Measurements from ENCODE around the gene ANO3.

The ANO3 gene

GRCh38 chr11:26550022-26550421 is 218.1 kb downstream of the ANO3 start:
- H3K27me3 ChIP-seq (replicated peaks; ENCODE audit: control insufficient read depth, insufficient read depth, low read length), result no peaks in the 10 kb centered on the region
- no peak overlapping the region for H3K4me3 ChIP-seq (replicated peaks; ENCODE audit: low read depth, low read length)
- DNase-seq (ENCODE audit: extremely low read depth, insufficient read length), result no peak
- no peaks in the 10 kb centered on the region for H3K36me3 ChIP-seq (ENCODE audit: control insufficient read depth, insufficient read depth, low read length)
- no peak for TF ChIP-seq CTCF (IDR thresholded peaks at IDR 0.05; ENCODE audit: insufficient read depth, low read length, poor library complexity, severe bottlenecking)

- DNase-seq (ENCODE audit: extremely low read depth, insufficient read length), result no peak
- TF ChIP-seq CTCF (IDR thresholded peaks at IDR 0.05; ENCODE audit: insufficient read depth, low read length, poor library complexity, severe bottlenecking), result peak; percentile 27
- H3K4me3 ChIP-seq (replicated peaks; ENCODE audit: low read depth, low read length), result no peak overlapping the region
- H3K27me3 ChIP-seq (replicated peaks; ENCODE audit: control insufficient read depth, insufficient read depth, low read length), result no peaks in the 10 kb centered on the region
- no peaks in the 10 kb centered on the region for H3K36me3 ChIP-seq (ENCODE audit: control insufficient read depth, insufficient read depth, low read length)
Measured at GRCh38 chr11:26551186-26551801, 219.4 kb downstream of the ANO3 start.

- no peaks in the 10 kb centered on the region for H3K36me3 ChIP-seq (ENCODE audit: control insufficient read depth, insufficient read depth, low read length)
- H3K4me3 ChIP-seq (replicated peaks; ENCODE audit: low read depth, low read length), result no peak overlapping the region
- no peak for TF ChIP-seq CTCF (IDR thresholded peaks at IDR 0.05; ENCODE audit: insufficient read depth, low read length, poor library complexity, severe bottlenecking)
- H3K27me3 ChIP-seq (replicated peaks; ENCODE audit: control insufficient read depth, insufficient read depth, low read length), result no peaks in the 10 kb centered on the region
- no peak for DNase-seq (ENCODE audit: extremely low read depth, insufficient read length)
Measured at GRCh38 chr11:26553182-26553581, 221.3 kb downstream of the ANO3 start.

- no peak for TF ChIP-seq CTCF (IDR thresholded peaks at IDR 0.05; ENCODE audit: insufficient read depth, low read length, poor library complexity, severe bottlenecking)
- no peaks in the 10 kb centered on the region for H3K36me3 ChIP-seq (ENCODE audit: control insufficient read depth, insufficient read depth, low read length)
- no peak overlapping the region for H3K4me3 ChIP-seq (replicated peaks; ENCODE audit: low read depth, low read length)
- H3K27me3 ChIP-seq (replicated peaks; ENCODE audit: control insufficient read depth, insufficient read depth, low read length), result no peaks in the 10 kb centered on the region
- DNase-seq (ENCODE audit: extremely low read depth, insufficient read length), result no peak
Measured at GRCh38 chr11:26554455-26554854, 222.5 kb downstream of the ANO3 start.

- Histone ChIP-seq H3K36me3 (ENCODE audit: control insufficient read depth, insufficient read depth, low read length) (no peaks in the 10 kb centered on the region), H3K4me3 (replicated peaks; ENCODE audit: low read depth, low read length) (no peak overlapping the region), H3K27me3 (replicated peaks; ENCODE audit: control insufficient read depth, insufficient read depth, low read length) (no peaks in the 10 kb centered on the region)
- DNase-seq (ENCODE audit: extremely low read depth, insufficient read length), result no peak
- no peak for TF ChIP-seq CTCF (IDR thresholded peaks at IDR 0.05; ENCODE audit: insufficient read depth, low read length, poor library complexity, severe bottlenecking)
Measured at GRCh38 chr11:26556582-26556981, 224.7 kb downstream of the ANO3 start.

- DNase-seq (ENCODE audit: extremely low read depth, insufficient read length), result no peak
- H3K27me3 ChIP-seq (replicated peaks; ENCODE audit: control insufficient read depth, insufficient read depth, low read length), result no peaks in the 10 kb centered on the region
- TF ChIP-seq CTCF (IDR thresholded peaks at IDR 0.05; ENCODE audit: insufficient read depth, low read length, poor library complexity, severe bottlenecking), result no peak
Measured at GRCh38 chr11:26557666-26558065, 225.7 kb downstream of the ANO3 start.

More at GRCh38 chr11:26557666-26558065, 225.7 kb downstream of the ANO3 start:
- no peaks in the 10 kb centered on the region for H3K36me3 ChIP-seq (ENCODE audit: control insufficient read depth, insufficient read depth, low read length)
- H3K4me3 ChIP-seq (replicated peaks; ENCODE audit: low read depth, low read length), result no peak overlapping the region

All from GM06990 (cell line).